HG03159 (cell line): ENCODE measurements around the gene NOTCH2NLA.
"Not testable (repeated sequence)": the region's sequence is repeated elsewhere in the genome, so short reads cannot be mapped to it uniquely, and the experiment has no call there.

Source experiments
- ATAC-seq: cut with Tn5 transposase; IDR thresholded peaks from one replicate; pipeline ENCODE4 v1.9.1; 2021; ENCODE audit warnings: mild to moderate bottlenecking, moderate library complexity; ENCODE audit not compliant: unreplicated experiment

Gene NOTCH2NLA

GRCh38 chr1:146167740-146168139 lies 61.1 kb downstream of the NOTCH2NLA start:
- ATAC-seq: not testable (repeated sequence)

- not testable (repeated sequence) for ATAC-seq
These were observed 61.5 kb downstream of the NOTCH2NLA start for GRCh38 chr1:146167273-146167672.

GRCh38 chr1:146144465-146144864 lies 84.4 kb downstream of the NOTCH2NLA start, which contains the start of gene NBPF10:
Gene NBPF10, minus strand, starts transcription at chr1:146144804. Its CDS starts 35 bp downstream, at chr1:146144769.
- not testable (repeated sequence) for ATAC-seq
